Transverse colon (tissue), 4 donors: ENCODE measurements around the gene SLC13A1. TPM values are rescaled to one million over a fixed set of nuclear protein-coding genes. Genes with fewer than 3 reads are reported as not detected.

Source experiments
- DNase-seq: peaks from one replicate; pipeline ENCODE4 v3.0.0-alpha.2; 2019
- H3K27ac ChIP-seq, 4 donors: fragments of 200-600 bp; sonication (generic); 2 replicates each; pipeline ENCODE4 v1.5.1; 2016 to 2018; ENCODE audit warnings: inconsistent platforms in 4 of 4
- H3K27me3 ChIP-seq: fragments of 200-600 bp; sonication (generic); 2 replicates; pipeline ENCODE4 v1.5.1; 2017; ENCODE audit warnings: inconsistent platforms
- H3K36me3 ChIP-seq, 4 donors: fragments of 200-600 bp; sonication (generic); 2 replicates each; pipeline ENCODE4 v1.5.1; 2017 to 2019; ENCODE audit warnings: inconsistent platforms in 4 of 4
- H3K4me1 ChIP-seq, 4 donors: fragments of 200-600 bp; sonication (generic); 2 replicates each; pipeline ENCODE4 v1.5.1; 2017 to 2020; ENCODE audit warnings: inconsistent platforms in 4 of 4
- H3K4me3 ChIP-seq, 4 donors: fragments of 200-600 bp; sonication (generic); 1 replicate in 1 of 4; 2 replicates in 3 of 4; pipeline versions ENCODE4 v1.5.1 to v1.6.1; 2017 to 2019; ENCODE audit warnings: inconsistent platforms in 4 of 4
- H3K9me3 ChIP-seq, 2 donors: fragments of 200-600 bp; sonication (generic); 2 replicates each; pipeline ENCODE4 v1.5.1; 2017 to 2019; ENCODE audit warnings: inconsistent platforms in 2 of 2
- CTCF ChIP-seq, 5 experiments: fragments of 200-600 bp in 3 of 5; fragments of 450-650 bp in 2 of 5; sonication (generic) in 3 of 5; IDR thresholded peaks; 1 replicate in 2 of 5; 2 replicates in 3 of 5; pipeline ENCODE4 v1.5.1; 2016 to 2017; ENCODE audit warnings: antibody characterized with exemption in 5 of 5, inconsistent platforms in 3 of 5, mild to moderate bottlenecking in 2 of 5, moderate library complexity in 1 of 5
- EP300 ChIP-seq: sonication (generic); formaldehyde crosslinking; IDR thresholded peaks from one replicate; pipeline ENCODE4 v1.6.1; 2017; ENCODE audit warnings: antibody characterized with exemption, low read depth
- POLR2A ChIP-seq: fragments of 450-650 bp; IDR thresholded peaks from one replicate; pipeline ENCODE4 v1.6.1; 2016; ENCODE audit warnings: antibody characterized with exemption, mild to moderate bottlenecking, moderate library complexity
- POLR2AphosphoS5 ChIP-seq, 3 donors: sonication (generic); formaldehyde crosslinking; IDR thresholded peaks; one replicate each; pipeline ENCODE4 v1.6.1; 2016; ENCODE audit warnings: antibody characterized with exemption in 3 of 3
- WGBS, 2 donors: methylation state at CpG; one replicate each; pipeline ENCODE4 v1.1.5; 2018; ENCODE audit warnings: low coverage in 1 of 2; 5-methylcytosine and 5-hydroxymethylcytosine counted together
- in situ Hi-C, 4 donors: fragments of 200-750 bp; cut with MboI; loops; one replicate each; pipeline versions ENCODE4 v1.15.0 to v1.15.1; 2017; ENCODE audit warnings: low sequenced_read_pairs in 3 of 4, low pct_ligation_motif_present in 1 of 4, low pct_unique_long_range_greater_than_20kb in 1 of 4
- intact Hi-C: fragments of 100-400 bp; cut with DNase I; formaldehyde crosslinking; loops from one replicate; pipeline ENCODE4 v1.15.1; 2023; ENCODE audit warnings: low total_unique reads
- total RNA-seq, 4 donors: library from RNA; depleted of rRNA; stranded (reverse); fragments of >200 nt; gene quantifications; one replicate each; pipeline ENCODE4 v1.1.0, GENCODE V29; 2016

SLC13A1 gene
- total RNA-seq, 4 donors from 2014 or later: 2.1 to 7.5 TPM; not detected in 2

- WGBS, 2 donors: 62 to 71% methylated on average over 2 of the region's 2 CpGs
- Histone ChIP-seq H3K4me1 (no peaks in the 10 kb centered on the region), H3K27me3 (no peaks in the 10 kb centered on the region), H3K27ac (no peak overlapping the region), H3K9me3 (no peaks in the 10 kb centered on the region), H3K4me3 (no peak overlapping the region), H3K36me3 (no peaks in the 10 kb centered on the region)
- TF ChIP-seq CTCF (IDR thresholded peaks at IDR 0.05): no peak
- no peak for TF ChIP-seq EP300
- TF ChIP-seq POLR2A: no peak
- TF ChIP-seq POLR2AphosphoS5 (IDR thresholded peaks at IDR 0.05): no peak
- DNase-seq: no peak
- in situ Hi-C loops: no loop called here
- intact Hi-C loops: no loop called here
Observed at GRCh38 chr7:123114288-123114687, 85.5 kb downstream of the SLC13A1 start.

GRCh38 chr7:123112833-123113232 lies 86.9 kb downstream of the SLC13A1 start:
- H3K4me3 ChIP-seq: no peak overlapping the region
- no peak for TF ChIP-seq POLR2AphosphoS5 (IDR thresholded peaks at IDR 0.05)
- TF ChIP-seq CTCF (IDR thresholded peaks at IDR 0.05): no peak
- no peak for TF ChIP-seq EP300
- no peak for TF ChIP-seq POLR2A

GRCh38 chr7:123099712-123100111 lies 100.1 kb downstream of the SLC13A1 start:
- intact Hi-C loops: no loop called here
- no peaks in the 10 kb centered on the region for H3K27me3 ChIP-seq
- TF ChIP-seq POLR2AphosphoS5 (IDR thresholded peaks at IDR 0.05): no peak
- TF ChIP-seq POLR2A: no peak
- no peak for TF ChIP-seq CTCF (IDR thresholded peaks at IDR 0.05)
- no peak for TF ChIP-seq EP300
- DNase-seq: no peak
- 59 to 68% methylated on average over 2 of the region's 2 CpGs for WGBS, 2 donors
- no peaks in the 10 kb centered on the region for H3K4me1 ChIP-seq
- H3K36me3 ChIP-seq: no peaks in the 10 kb centered on the region
- no peak overlapping the region for H3K27ac ChIP-seq
- no peak overlapping the region for H3K4me3 ChIP-seq
- in situ Hi-C loops: no loop called here
- no peaks in the 10 kb centered on the region for H3K9me3 ChIP-seq

More at GRCh38 chr7:123112833-123113232, 86.9 kb downstream of the SLC13A1 start:
- Histone ChIP-seq H3K27ac (no peak overlapping the region), H3K4me1 (no peaks in the 10 kb centered on the region), H3K36me3 (no peaks in the 10 kb centered on the region), H3K27me3 (no peaks in the 10 kb centered on the region), H3K9me3 (no peaks in the 10 kb centered on the region)
- no peak for DNase-seq
- intact Hi-C loops: no loop called here
- WGBS, 2 donors: 71 to 86% methylated on average over 1 of the region's 1 CpG
- in situ Hi-C loops: no loop called here

GRCh38 chr7:123096976-123097375 lies 102.8 kb downstream of the SLC13A1 start:
- in situ Hi-C loops: no loop called here
- intact Hi-C loops: no loop called here
- TF ChIP-seq CTCF (IDR thresholded peaks at IDR 0.05): no peak
- TF ChIP-seq POLR2AphosphoS5 (IDR thresholded peaks at IDR 0.05): no peak
- TF ChIP-seq POLR2A: no peak
- Histone ChIP-seq H3K4me1 (no peaks in the 10 kb centered on the region), H3K27ac (no peak overlapping the region), H3K4me3 (no peak overlapping the region), H3K36me3 (no peaks in the 10 kb centered on the region), H3K27me3 (no peaks in the 10 kb centered on the region), H3K9me3 (no peaks in the 10 kb centered on the region)
- no peak for DNase-seq
- WGBS, 2 donors: 69 to 76% methylated on average over 1 of the region's 1 CpG
